PFSK-1 (cell line): ENCODE results near the gene ZNRF2.

Experiments used
- FOXP2 ChIP-seq: optimal IDR thresholded peaks from 2 replicates; pipeline ENCODE3; 2011; ENCODE audit warnings: borderline replicate concordance, control low read depth, inconsistent platforms; ENCODE audit not compliant: insufficient read depth; ENCODE audit errors: extremely low read length, extremely low read depth
- POLR2AphosphoS5 ChIP-seq: IDR thresholded peaks from 2 replicates; pipeline ENCODE4 v1.6.1; 2012; ENCODE audit warnings: low read depth, mild to moderate bottlenecking, control low read depth, low read length, moderate library complexity
- TF ChIP-seq, protein P1 (sequence below), 2 experiments: IDR thresholded peaks; 2 replicates each; pipeline versions ENCODE4 v1.6.1 to v1.8.0; 2011 to 2012; ENCODE audit warnings: low read depth in 2 of 2, low read length in 2 of 2, control low read depth in 1 of 2, inconsistent platforms in 1 of 2, mild to moderate bottlenecking in 1 of 2, moderate library complexity in 1 of 2; ENCODE audit not compliant: insufficient read depth in 1 of 2

DNA sequence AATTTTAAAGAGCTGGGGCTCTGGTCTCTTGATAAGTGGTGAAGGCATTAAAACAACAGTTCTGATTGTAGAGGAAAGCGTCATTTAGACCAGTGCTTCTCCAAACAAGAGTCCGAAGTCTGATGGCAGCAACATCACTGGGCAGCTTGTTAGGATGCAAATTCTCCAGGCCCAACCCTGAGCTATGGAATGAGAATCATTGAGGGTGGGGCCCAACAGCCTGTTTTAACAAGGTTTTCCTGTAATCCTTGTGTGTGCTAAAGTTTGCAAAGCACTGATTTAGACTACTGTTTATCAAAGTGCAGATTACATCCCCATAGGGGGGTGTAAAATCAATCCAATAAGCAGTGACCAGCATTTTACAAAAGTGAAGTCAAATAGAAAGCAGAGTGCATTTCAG lies 2.6 kb upstream of the ZNRF2 start:
- no peak for TF ChIP-seq POLR2AphosphoS5
- TF ChIP-seq, protein P1, sequence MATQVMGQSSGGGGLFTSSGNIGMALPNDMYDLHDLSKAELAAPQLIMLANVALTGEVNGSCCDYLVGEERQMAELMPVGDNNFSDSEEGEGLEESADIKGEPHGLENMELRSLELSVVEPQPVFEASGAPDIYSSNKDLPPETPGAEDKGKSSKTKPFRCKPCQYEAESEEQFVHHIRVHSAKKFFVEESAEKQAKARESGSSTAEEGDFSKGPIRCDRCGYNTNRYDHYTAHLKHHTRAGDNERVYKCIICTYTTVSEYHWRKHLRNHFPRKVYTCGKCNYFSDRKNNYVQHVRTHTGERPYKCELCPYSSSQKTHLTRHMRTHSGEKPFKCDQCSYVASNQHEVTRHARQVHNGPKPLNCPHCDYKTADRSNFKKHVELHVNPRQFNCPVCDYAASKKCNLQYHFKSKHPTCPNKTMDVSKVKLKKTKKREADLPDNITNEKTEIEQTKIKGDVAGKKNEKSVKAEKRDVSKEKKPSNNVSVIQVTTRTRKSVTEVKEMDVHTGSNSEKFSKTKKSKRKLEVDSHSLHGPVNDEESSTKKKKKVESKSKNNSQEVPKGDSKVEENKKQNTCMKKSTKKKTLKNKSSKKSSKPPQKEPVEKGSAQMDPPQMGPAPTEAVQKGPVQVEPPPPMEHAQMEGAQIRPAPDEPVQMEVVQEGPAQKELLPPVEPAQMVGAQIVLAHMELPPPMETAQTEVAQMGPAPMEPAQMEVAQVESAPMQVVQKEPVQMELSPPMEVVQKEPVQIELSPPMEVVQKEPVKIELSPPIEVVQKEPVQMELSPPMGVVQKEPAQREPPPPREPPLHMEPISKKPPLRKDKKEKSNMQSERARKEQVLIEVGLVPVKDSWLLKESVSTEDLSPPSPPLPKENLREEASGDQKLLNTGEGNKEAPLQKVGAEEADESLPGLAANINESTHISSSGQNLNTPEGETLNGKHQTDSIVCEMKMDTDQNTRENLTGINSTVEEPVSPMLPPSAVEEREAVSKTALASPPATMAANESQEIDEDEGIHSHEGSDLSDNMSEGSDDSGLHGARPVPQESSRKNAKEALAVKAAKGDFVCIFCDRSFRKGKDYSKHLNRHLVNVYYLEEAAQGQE (IDR thresholded peaks at IDR 0.05; ENCODE audit: insufficient read depth in 1 of 2, low read depth in 2 of 2, low read length in 2 of 2): no peak
- TF ChIP-seq FOXP2: no peak
